MV-4-11 (cell line): ENCODE measurements around the gene NR2F6.
A peak's percentile ranks its signal among the peaks of the same experiment; 100 is the strongest.

Experiments used
- DNase-seq: peaks from one replicate; lab custom pipeline; 2025; lab: John Stamatoyannopoulos, UW

Gene NR2F6

DNA sequence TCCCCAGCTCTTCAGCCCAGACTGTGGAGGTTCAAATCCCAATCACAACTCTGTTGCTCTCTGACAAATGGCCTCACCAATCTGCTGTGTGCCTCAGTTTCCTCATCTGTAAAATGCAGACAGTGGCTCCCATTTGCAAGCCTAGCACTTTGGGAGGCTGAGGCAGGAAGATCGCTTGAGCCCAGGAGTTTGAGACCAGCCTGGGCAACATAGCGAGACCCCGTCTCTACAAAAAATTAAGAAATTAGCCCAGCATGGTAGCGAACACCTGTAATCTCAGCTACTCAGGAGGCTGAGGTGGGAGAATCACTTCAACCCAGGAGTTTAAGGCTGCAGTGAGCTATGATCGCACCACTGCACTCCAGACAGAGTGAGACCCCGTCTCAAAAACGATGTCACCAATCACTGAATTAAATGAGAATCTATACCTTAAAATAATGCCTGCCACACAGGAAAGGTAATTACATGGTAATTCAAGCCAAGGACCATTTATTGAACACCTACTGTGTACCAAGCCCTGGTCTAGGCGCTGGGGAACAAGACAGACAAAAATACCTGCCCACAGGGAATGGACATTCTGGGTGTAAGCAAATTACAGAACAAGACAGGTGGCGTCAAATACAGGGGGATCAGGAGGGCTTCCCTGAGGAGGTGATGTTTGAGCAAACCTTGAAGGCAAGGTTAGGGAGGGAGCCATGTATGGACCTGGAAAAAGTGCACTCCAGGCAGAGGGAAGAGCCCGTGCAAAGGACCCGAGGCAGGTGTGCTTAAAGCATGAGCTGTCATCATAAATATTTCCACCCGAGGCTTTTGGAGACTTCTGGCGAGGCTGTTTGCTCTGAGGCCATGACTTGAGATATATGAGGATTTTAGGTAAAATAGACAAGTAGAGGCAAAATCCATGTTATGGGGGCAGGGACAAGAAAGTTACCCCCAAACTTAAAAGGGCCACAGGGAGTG, 7.7 kb downstream of the NR2F6 start:
- no peak for DNase-seq

GRCh38 chr19:17236811-17237543, 8.7 kb downstream of the NR2F6 start:
- DNase-seq: no peak

DNA sequence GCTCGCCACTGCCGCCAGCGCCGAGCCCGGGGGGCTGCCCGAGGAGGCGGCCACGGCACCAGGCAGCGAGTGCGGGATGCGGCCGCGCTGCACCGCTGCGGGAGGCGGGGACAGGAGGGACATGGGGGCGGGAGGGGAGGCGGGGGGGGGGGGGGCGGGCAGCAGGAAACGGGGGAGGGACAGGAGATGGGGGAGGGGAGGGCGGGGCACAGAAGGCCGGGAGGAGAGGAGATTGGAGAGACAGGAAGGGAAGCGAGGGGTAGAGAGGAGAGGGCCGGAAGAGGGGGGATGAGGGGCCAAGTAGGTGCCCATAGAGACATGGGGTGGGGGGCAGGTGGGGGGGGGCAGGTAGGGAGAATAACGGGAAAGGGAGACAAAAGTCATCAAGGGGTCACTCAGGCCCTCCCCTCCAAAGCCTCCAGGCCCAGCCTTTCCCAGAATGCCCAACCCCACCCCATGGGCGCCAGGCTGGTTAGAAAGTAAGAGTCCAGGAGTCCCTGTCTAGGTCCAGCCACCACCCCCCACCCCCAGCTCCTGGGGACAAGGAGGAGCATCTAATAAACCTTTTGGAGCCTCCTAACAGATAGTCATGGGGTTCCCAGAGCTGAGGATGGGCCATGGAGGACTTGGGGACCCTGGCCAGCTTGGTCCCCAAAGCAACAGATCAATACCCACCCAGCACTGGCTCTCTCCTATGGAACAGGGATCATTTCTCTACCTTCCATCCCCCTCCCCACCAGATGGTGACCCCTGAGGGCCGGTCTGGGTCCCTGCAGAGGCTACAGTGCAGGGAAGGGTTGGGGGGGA, 9.5 kb downstream of the NR2F6 start:
- no peak for DNase-seq

DNA sequence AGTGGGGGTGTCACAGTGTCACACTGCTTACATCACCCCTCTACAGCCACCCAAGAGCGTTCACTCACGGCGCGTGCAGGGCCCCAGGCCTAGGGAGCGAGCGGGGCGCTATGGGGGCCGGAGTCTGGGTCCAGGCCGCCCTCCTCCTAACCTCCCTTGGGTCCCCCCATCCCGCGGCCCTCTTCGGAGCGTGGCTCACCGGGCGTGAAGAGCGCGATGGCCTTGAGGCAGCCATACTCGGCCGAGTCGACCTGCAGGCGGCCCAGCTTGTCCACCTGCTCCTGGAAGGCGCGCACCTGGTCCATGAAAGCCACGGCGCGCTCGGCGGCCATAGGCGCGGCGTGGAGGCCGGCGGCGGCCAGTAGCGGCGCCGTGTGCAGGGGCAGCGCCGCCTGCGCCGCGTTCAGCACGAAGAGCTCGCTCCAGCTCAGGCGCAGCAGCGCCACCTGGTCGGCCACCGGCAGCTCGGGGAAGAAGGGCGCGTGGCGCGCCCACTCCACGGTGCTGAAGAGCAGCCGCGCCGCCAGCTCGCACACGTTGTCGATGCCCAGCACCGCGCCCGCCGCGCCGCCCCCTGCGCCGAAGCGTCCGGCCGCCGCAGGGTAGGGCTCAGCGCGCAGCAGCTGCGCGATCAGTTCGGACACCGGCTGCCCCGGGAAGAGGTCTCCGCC, 10.3 kb downstream of the NR2F6 start:
- peak; percentile 72 for DNase-seq

- DNase-seq: peak; percentile 68
Measured at GRCh38 chr19:17234911-17235299, 10.8 kb downstream of the NR2F6 start.

DNA sequence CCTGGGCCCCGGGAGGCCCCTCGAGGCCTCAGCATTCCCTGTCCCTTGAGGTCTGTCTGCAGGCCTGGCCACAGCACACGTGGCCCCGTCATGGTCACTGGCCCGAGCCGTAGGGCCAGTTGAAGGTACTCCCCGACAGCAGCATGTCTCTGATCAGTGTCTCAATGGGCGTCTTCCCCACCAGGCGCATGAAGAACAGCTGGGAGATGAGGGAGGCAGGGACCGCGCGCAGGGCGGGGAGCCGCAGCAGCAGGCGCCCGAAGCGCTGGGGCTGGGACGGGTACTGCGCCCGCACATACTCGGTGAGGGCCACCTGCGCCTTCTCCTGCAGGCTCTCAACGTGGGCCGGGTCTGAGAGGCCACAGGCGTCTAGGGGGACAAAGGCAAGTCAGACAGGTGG, 13.5 kb downstream of the NR2F6 start:
- no peak for DNase-seq

DNA sequence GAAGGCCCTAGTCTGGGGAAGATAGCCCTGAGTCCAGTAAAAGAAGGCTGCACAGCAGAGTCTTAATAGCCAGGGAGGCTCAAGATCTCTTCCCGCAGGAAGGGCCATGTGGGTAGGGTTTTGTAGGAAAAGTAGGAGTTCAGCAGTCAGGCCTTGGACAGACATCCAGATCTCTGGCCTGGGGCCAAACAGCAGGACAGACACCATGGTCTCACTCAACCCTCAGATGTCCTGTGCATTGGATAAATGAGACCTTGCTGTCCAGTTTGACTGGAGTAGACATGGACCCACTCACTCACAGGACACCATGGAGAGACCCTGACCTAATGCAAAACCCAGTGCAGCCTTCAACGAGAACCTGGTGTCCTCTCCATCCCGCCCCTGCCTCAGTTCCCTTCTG, 15.8 kb downstream of the NR2F6 start:
- DNase-seq: no peak

DNA sequence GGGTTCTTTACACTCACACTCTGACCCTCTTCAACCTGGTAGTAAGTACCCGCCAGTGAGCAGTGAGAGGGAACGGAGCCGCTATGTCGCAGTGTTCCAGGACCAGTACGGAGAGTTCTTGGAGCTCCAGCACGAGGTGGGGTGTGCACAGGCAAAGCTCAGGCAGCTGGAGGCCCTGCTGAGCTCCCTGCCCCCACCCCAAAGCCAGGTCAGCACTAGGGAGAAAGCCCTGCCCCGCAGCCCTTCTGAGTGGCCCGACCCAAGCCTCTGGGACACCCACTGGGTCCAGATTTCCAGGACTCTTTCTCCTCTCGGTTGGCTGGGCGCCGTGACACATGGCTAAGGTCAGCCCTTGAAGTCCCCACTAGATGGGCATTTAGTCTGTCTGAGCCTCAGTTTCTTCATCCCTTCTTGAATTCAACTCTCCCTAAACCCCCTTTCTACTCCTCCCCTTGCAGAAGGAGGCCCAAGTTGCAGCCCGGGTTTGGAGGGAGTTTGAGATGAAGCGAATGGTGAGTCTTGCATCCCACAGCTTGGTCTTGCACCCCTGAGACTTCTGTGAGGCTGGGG, 17.8 kb downstream of the NR2F6 start:
- DNase-seq: no peak

GRCh38 chr19:17226002-17226933, 19.5 kb downstream of the NR2F6 start, which contains the start of gene OCEL1:
TSS of gene OCEL1 (plus strand) at chr19:17226226. CDS start at chr19:17226248, 22 bp downstream.
- peak; percentile 99 for DNase-seq

GRCh38 chr19:17225053-17225452, 20.7 kb downstream of the NR2F6 start:
- no peak for DNase-seq

DNA sequence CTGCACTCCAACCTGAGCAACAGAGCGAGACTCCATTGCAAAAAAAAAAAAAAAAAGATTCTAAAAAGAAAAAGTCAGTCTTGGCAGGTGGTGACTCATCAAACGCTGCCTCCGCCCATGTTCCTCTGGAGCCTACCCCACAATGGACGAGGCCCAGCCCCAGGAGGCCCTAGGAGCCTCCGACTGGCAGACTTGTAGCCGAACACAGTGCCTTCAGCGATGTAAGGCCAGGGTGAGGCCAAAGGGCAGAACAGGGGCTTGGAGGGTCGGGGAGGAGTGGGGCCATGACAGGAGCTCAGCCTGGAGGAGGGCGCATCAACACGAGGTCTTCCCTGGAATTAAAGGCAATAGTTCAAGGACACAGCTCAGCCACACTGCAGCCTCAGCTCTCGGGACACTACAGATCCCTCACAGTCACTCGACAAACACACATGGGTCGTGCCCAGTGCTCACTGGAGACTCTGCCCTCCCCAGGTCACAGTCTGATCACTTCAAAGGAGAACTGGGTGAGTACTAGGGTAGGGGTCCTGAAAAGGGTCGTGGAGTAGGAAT, 25.4 kb downstream of the NR2F6 start:
- DNase-seq: peak; percentile 87

DNA sequence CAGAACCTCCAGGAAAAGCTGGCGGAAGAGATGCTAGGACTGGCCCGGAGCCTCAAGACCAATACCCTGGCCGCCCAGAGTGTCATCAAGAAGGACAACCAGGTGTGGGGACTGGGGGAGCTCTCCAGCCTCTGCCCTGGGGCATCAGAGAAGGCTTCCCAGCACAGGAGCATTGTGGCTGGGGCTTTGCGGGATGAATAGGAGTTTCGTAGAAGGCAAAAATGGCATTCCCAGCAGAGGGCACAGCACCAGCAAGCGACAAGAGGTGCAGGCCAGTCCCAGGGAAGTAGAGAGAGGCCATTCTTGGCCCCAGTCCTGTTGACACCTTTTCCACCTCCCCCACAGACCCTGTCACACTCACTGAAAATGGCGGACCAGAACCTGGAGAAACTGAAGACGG, 26.4 kb downstream of the NR2F6 start:
- DNase-seq: no peak

- DNase-seq: no peak
Measured at GRCh38 chr19:17216058-17216670, 29.6 kb downstream of the NR2F6 start.

- peak; percentile 95 for DNase-seq
Measured at GRCh38 chr19:17215127-17215971, 30.4 kb downstream of the NR2F6 start, which contains the start of gene USE1. TSS of gene USE1 (plus strand) at chr19:17215357. CDS start at chr19:17215406, 49 bp downstream.

DNA sequence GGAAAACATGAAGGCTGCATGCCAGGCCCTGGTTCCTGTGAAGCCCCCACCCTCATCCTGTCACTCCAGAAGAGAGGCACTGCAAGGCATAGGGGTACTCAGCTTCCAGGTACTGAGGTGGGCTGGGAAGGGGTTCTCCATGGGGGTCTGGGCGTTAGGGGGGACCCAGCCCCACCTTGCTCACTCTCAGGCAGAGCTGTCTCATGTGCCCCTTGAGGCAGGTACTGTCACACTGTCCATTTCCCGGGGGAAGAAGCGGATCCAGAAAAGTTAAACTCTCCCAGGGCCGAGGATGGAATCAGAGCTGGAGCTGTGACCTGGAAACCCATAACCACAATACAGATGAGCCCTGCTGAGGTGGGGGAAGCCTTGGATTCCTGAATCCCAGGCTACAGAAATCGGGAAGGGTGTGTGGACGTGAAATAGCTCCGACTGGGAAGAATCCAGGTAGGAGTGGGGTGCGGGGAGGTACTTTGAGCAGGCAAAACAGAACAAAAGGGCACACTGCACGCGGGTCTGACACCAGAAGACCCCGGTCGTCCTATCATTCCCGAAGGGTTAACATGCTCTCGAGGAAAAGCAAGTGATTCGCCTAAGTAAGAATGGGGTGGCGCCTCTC, 31.1 kb downstream of the NR2F6 start:
- DNase-seq: no peak

DNA sequence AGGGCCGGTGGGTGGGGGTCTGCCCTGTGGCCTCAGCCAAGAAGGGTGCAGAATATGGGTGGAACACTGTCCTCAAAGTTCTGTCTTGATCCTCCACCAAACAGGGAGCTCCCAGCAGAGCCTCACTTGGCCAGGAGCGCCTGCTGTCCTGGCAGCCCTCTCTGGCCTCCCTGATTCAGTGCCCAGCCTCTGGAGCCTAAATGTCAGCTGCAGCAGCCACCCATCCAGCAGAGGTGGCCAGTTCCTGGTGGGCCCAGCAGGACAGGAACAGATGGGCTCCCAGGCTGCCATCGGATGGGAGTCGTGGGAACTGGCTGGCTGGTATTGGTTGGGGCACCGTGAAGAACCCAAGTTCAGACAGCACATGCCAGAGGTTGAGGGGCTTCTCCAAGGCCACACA, 32.4 kb downstream of the NR2F6 start:
- DNase-seq: no peak

- no peak for DNase-seq
Measured at GRCh38 chr19:17211547-17212446, 33.9 kb downstream of the NR2F6 start.
